Thoracic aorta (tissue), 2 donors: ENCODE measurements around the gene UBE2J2. TPM values are rescaled to one million over a fixed set of nuclear protein-coding genes. Genes with fewer than 3 reads are reported as not detected.
A peak's percentile ranks its signal among the peaks of the same experiment; 100 is the strongest.

Experiments used
- ATAC-seq: fragments of 150-250 bp; one replicate; pipeline ENCODE4 v1.8.0; 2017; ENCODE audit warnings: low read depth; ENCODE audit not compliant: insufficient number of reproducible peaks, low FRiP score
- DNase-seq: peaks from one replicate; pipeline ENCODE4 v3.0.0-alpha.2; 2020; ENCODE audit warnings: low spot score
- H3K27ac ChIP-seq, 2 donors: fragments of 200-600 bp; sonication (generic); 1 replicate in 1 of 2; 2 replicates in 1 of 2; pipeline ENCODE4 v1.5.1; 2016; ENCODE audit warnings: mild to moderate bottlenecking in 2 of 2, moderate library complexity in 2 of 2
- H3K27me3 ChIP-seq: fragments of 200-600 bp; sonication (generic); replicated peaks from 2 replicates; pipeline ENCODE4 v1.6.0; 2016; ENCODE audit warnings: mild to moderate bottlenecking; ENCODE audit not compliant: insufficient read depth
- H3K36me3 ChIP-seq: fragments of 200-600 bp; sonication (generic); one replicate; pipeline ENCODE4 v1.5.1; 2016
- H3K4me1 ChIP-seq, 2 donors: fragments of 200-600 bp; sonication (generic); 1 replicate in 1 of 2; 2 replicates in 1 of 2; pipeline versions ENCODE4 v1.5.1 to v1.6.0; 2016; ENCODE audit warnings: low read depth in 2 of 2, mild to moderate bottlenecking in 1 of 2; ENCODE audit not compliant: control insufficient read depth in 1 of 2
- H3K4me3 ChIP-seq: fragments of 200-600 bp; sonication (generic); 2 replicates; pipeline ENCODE4 v1.5.1; 2016; ENCODE audit warnings: mild to moderate bottlenecking
- H3K9me3 ChIP-seq: fragments of 200-600 bp; sonication (generic); 2 replicates; pipeline ENCODE4 v1.5.1; 2016
- total RNA-seq, 2 donors: library from RNA; depleted of rRNA; stranded (reverse); fragments of >200 nt; gene quantifications; one replicate each; pipeline versions ENCODE4 v1.1.0 to v1.2.3, GENCODE V29; 2016
- TF ChIP-seq, protein P1 (sequence below): fragments of 200-600 bp; sonication (generic); IDR thresholded peaks from one replicate; pipeline ENCODE4 v1.5.1; 2019; ENCODE audit warnings: antibody characterized with exemption

Gene UBE2J2
- total RNA-seq, 2 donors from 2014 or later = 43.5 to 57.7 TPM

DNA sequence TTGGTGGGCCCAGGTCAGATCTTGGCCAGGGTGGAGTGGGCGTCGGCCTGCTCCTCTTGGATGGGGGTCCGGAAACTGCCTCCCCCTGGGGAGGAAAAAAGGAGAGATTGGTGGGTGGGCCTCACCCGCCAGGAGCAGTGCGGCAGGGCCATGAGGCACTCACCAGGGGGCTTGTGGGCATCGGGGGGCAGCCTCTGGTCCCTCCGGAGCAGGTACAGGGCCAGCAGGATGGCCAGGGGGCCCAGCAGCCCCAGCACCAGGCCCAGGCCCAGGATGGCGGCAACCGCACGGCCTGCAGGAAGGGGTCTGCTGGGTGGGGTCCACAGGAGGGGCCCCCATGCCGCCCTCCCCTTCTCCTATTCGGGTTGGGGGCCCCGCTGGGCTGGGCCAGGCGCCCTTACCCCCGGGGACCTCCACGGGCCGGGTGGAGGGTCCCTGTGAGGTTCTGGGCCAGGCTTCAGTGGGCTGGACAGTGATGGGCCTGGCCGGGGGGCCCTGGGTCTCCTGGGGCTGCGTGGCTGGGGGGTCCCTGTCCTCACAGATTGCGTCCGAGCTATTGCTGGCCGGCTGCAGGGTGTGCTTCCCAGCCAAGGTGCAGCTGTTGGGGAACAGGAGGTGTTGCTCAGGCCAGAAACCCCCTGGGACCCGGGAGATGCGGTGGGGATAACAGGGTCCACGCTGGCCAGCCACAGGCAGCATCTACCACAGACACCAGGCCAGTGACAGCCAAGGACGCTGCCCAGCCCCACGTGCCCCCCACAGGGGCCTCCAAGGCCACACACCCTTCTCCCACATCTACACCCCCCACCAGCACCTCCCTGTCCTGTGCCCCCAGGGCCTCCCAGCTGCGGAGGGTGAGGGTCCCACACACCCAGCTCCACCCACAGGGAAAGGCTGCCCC lies 61.9 kb downstream of the UBE2J2 start:
- no peak overlapping the region for H3K4me3 ChIP-seq
- TF ChIP-seq, protein P1, sequence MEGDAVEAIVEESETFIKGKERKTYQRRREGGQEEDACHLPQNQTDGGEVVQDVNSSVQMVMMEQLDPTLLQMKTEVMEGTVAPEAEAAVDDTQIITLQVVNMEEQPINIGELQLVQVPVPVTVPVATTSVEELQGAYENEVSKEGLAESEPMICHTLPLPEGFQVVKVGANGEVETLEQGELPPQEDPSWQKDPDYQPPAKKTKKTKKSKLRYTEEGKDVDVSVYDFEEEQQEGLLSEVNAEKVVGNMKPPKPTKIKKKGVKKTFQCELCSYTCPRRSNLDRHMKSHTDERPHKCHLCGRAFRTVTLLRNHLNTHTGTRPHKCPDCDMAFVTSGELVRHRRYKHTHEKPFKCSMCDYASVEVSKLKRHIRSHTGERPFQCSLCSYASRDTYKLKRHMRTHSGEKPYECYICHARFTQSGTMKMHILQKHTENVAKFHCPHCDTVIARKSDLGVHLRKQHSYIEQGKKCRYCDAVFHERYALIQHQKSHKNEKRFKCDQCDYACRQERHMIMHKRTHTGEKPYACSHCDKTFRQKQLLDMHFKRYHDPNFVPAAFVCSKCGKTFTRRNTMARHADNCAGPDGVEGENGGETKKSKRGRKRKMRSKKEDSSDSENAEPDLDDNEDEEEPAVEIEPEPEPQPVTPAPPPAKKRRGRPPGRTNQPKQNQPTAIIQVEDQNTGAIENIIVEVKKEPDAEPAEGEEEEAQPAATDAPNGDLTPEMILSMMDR = no peak
- peaks cover 4% of the 10 kb centered on the region for H3K36me3 ChIP-seq
- H3K9me3 ChIP-seq = no peaks in the 10 kb centered on the region
- no peak for DNase-seq
- no peak overlapping the region for H3K27ac ChIP-seq
- ATAC-seq = no peak
- no peaks in the 10 kb centered on the region for H3K27me3 ChIP-seq
- H3K4me1 ChIP-seq = peaks cover 3% of the 10 kb centered on the region in 2 donors

DNA sequence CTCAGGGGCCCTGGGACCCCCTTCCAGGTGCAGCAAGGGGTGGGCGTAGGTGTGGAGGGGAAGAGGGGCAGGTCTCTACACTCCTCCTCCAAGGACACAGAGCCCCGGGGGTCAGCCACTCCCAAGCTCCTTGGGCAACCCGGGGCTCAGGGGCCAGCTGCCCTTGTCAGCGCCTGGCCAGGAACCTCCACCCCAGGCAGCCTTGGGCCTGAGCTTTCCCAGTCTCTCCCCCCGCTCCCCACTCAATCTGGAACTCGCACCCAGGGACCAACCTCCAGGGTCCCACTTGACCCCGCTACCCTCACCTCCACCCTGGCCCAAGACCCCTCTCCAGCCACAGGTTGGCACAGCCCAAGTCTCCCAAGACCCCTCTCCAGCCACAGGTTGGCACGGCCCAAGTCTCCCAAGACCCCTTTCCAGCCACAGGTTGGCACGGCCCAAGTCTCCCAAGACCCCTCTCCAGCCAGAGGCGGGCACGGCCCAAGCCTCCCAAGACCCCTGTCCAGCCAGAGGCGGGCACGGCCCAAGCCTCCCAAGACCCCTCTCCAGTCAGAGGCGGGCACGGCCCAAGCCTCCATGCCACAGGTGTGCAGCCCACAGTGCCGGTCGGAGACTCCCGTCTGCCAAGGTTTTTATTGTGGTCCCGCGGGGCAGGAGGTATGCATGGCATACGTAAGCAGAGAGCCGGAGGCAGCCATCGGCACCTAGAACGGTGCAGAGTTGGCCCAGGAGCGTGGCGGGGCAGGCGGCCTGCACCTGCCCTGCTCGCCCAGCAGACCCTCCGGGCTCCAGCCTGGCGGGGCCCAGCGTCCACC lies 62.7 kb downstream of the UBE2J2 start:
- ATAC-seq = no peak

DNA sequence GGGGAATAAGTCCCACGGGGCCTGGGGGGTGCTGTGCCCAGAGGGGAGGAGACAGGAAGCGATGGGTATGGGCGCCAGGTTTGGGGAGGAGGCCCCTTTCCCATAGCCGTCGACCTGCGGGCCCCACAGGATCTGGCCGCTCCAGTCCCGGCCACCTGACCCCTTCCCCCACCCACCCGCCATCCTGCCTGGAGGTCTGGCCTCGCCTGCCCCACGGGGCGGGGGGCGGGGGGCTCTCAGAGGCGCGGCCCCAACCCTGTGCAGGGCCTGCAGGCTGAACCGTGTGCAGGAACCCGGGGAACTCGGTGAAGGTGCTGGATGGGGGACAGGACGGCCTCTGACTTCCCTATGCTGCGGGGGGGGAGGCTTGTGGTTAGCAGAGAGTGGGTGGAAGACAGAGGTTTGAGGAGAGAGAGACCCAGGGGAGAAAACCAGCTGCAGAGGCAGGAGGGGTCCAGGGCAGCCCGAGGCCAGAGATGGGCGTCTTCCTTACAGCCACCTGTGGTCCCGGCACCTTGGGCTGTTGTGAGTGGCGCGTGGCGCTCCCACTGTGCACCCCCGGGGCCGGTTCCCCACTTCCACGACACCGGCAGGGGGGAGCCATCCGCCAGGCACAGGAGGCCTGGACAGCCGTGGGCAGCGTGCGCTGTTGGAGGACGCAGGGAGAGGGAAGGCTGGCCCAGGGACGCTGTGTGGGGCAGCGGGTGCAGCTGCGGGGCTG lies 64.8 kb downstream of the UBE2J2 start:
- Histone ChIP-seq H3K27ac (no peak overlapping the region), H3K4me3 (peak overlapping the region; percentile 60), H3K4me1 (peaks cover 8 to 13% of the 10 kb centered on the region in 2 donors), H3K36me3 (no peaks in the 10 kb centered on the region), H3K27me3 (peaks cover 4% of the 10 kb centered on the region), H3K9me3 (no peaks in the 10 kb centered on the region)
- ATAC-seq (no peak), DNase-seq (no peak)
- TF ChIP-seq, protein P1 = no peak

More for the DNA sequence above, 62.7 kb downstream of the UBE2J2 start:
- H3K4me3 ChIP-seq = no peak overlapping the region
- no peaks in the 10 kb centered on the region for H3K36me3 ChIP-seq
- peaks cover 8 to 11% of the 10 kb centered on the region in 2 donors for H3K4me1 ChIP-seq
- H3K9me3 ChIP-seq = no peaks in the 10 kb centered on the region
- H3K27ac ChIP-seq = no peak overlapping the region
- DNase-seq = no peak
- TF ChIP-seq, protein P1 = no peak
- peaks cover 2% of the 10 kb centered on the region for H3K27me3 ChIP-seq

DNA sequence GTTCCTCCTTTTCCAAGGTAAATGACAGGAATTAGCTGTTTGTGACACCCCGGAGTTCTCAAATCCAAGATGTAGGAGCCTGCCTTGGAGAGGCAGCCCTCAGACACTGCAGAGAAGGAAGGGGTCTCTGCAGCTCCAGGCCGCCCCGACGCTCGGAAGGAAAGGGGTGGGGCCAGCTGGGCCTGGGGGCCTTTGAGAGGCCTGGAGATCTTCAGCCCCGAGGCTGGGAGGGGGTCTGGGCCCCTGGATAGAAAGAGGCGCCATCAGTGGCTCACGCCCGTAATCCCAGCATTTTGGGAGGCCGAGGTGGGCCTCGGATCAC lies 66.1 kb downstream of the UBE2J2 start:
- no peaks in the 10 kb centered on the region for H3K36me3 ChIP-seq
- H3K9me3 ChIP-seq = no peaks in the 10 kb centered on the region
- peaks cover 4% of the 10 kb centered on the region for H3K27me3 ChIP-seq
- DNase-seq (no peak), ATAC-seq (no peak)
- peaks cover 8 to 13% of the 10 kb centered on the region in 2 donors for H3K4me1 ChIP-seq
- no peak overlapping the region for H3K27ac ChIP-seq
- no peak overlapping the region for H3K4me3 ChIP-seq
- TF ChIP-seq, protein P1 = no peak
